ENCODE results near the gene ATG5.

DNA sequence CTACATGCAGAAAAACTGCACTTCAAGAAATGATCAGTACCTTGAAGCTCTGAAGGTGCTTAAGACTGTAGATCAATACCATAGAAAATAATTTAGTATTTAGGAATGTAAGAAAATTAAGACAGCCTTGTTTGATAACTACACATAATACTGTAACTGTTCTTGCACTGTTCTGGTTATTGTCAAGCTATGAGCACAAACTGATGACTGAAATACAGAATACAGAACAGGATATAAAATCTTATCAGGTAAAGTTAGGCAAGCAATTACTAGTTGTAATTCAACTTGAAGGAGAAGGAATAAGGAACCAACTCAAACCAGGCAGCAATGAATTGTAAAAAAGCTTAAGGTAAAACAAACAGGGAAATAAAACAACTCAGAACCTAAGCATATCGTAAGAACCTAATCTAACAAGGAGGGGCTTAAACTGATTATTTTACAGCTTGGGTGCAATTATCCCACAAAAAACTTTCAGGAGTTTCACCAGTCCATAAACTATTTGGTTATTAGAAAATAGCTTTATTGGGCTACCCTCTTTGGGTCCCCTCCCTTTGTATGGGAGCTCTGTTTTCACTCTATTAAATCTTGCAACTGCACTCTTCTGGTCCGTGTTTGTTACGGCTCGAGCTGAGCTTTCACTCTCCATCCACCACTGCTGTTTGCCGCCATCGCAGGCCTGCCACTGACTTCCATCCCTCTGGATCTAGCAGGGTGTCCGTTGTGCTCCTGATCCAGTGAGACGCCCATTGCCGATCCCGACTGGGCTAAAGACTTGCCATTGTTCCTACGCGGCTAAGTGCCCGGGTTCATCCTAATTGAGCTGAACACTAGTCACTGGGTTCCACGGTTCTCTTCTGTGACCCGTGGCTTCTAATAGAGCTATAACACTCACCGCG lies 97.7 kb downstream of the ATG5 start:
- TF ChIP-seq, protein P1, sequence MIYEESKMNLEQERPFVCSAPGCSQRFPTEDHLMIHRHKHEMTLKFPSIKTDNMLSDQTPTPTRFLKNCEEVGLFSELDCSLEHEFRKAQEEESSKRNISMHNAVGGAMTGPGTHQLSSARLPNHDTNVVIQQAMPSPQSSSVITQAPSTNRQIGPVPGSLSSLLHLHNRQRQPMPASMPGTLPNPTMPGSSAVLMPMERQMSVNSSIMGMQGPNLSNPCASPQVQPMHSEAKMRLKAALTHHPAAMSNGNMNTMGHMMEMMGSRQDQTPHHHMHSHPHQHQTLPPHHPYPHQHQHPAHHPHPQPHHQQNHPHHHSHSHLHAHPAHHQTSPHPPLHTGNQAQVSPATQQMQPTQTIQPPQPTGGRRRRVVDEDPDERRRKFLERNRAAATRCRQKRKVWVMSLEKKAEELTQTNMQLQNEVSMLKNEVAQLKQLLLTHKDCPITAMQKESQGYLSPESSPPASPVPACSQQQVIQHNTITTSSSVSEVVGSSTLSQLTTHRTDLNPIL (CRISPR knock-in tag; IDR thresholded peaks at IDR 0.05; ENCODE audit: low read depth): no peak
- no peak for TF ChIP-seq TOX (CRISPR knock-in tag; IDR thresholded peaks at IDR 0.05; ENCODE audit: borderline replicate concordance)
- TF ChIP-seq SNAI2 (CRISPR knock-in tag; IDR thresholded peaks at IDR 0.05): no peak
- TF ChIP-seq ZC3H10 (CRISPR knock-in tag; IDR thresholded peaks at IDR 0.05): no peak

Data from SK-N-SH treated with all-trans-retinoic acid at 6 μM for 48 hours (cell line).